CD4-positive, alpha-beta T cell treated with Interleukin-12 subunit alpha and Interleukin-12 subunit beta, for 1 hour (primary cell): ENCODE measurements around the gene FSCN2.

ENCODE experiments used
- DNase-seq: peaks from one replicate; pipeline ENCODE4 v3.0.0-alpha.2; 2020

FSCN2 gene

DNA sequence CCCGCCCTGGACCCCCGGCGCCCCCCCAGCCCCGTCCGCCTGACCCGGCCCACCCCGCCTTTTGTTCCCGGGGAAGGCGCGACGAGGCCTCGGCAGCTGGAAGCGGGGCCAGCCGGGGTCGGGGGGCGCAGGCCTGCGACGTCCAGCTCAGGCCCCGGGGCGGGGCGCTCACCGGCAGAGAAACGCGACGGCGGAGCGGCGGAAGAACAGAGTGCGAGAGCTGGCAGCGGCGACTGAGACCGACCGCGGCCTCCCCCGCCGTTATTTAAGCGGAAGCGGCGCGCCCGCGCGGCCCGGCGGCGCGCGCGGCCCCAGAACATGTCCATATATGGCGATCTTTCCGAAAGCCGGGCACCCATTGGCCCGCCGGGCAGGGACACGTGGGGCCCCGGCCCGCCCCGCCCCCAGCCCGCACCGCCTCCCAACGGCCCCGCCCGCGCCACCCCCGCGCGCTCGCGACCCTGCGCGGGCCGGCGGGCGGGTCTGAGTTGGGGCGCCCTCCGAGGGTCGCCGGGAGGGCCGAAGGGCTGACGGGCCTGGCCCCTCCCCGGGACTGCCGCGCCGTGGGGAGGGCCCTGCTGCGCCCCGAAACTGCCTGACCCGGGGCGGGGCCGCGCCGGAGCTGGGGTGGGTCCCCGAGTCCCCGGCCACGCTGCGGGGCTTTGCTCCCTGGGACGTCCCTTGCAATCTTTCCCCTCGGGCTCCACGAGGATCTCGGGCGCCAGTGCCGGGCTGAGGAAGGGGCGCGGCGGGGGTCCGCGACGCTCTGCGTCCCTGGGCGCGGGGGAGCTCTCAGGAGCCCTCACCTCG, 15.4 kb upstream of the FSCN2 start, which contains the start of gene ACTG1:
Gene ACTG1 (minus strand): TSS at position 238 of the 810 bp plus-strand sequence. CDS start 445 bp downstream, outside the sequence.
- DNase-seq = peak; percentile 95

DNA sequence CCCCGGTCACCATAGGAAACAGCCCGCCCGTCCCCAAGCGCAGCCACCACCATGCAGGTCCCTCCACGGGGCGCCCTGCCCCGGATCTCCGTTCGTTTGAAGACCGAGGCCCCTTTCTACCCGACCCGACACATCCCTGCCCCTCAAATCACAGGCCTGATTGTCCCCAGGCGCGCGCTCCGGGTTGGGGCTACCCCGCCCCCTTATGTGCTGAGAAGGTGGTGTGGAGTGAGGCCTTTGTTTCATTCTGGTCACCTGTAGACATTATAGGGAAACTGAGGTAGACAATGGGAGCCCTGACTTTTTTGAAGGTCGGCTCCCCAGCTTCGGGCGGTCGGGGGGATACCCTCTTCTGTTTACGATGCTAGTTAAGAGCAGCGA, 14.8 kb upstream of the FSCN2 start:
- peak; percentile 62 for DNase-seq

GRCh38 chr17:81513753-81514488, 14.3 kb upstream of the FSCN2 start:
- peak; percentile 31 for DNase-seq

GRCh38 chr17:81514489-81514738, 13.8 kb upstream of the FSCN2 start:
- DNase-seq = no peak

DNA sequence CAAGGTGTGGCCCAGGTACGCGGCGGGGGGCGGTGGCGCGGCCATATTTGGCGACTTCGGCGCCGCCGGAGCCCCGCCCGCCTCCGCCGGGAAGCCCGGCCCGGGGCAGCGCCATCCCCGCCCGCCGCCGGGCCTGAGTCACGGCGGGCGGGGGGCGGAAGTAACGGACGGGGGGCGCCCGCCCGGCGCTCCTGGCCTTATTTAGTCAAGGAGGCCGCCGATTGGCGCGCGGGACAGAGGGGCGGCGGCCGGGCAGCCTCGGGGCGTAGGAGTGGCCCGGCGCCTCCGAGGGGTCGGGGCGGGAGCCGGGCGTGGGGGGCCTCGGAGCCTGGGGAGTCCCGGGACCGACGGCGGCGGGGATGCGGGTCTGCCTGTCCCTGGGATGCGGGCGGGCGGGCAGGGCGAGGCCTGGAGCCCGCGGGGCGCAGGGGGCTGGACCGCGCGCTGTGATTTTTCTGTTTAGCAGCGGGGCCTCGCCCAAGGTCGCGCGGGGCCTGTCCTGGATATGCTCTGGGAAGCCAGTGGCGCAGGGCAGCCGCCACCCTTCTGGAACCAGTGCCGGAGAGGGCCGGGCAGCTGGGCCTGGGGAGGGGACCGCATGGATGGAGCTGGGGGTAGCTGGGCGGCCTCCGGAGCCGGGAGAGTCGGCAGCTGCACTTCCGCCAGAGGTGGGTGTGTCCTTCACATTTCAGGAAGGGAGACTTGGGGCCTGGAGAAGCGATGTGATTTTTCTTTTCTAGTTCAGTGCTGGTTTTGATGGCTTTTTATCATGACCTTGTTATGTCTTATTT, 13.2 kb upstream of the FSCN2 start:
- peak; percentile 79 for DNase-seq

- no peak for DNase-seq
Measured at GRCh38 chr17:81515530-81516041, 12.6 kb upstream of the FSCN2 start.

DNA sequence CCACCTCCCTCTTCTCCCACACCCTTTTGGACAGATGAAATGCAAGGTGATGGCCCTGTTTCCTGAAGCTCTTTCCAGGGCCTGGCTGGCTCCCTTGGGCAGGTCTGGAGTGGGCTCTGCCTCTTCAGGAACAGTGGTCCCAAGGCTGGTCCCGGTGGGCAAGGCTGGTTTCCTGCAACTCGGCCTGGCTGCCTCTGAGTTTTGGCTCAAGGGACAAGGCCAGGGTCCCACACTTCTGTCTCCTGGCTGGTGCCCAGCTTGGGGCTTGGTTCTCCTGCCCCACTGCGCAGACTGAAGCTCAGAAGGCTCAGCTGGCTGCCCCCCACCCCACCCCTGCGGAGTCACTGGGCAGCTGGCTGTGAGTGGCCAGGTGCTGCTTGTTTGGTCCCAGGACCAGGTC, 11.7 kb upstream of the FSCN2 start:
- DNase-seq = no peak

GRCh38 chr17:81517009-81517338, 11.2 kb upstream of the FSCN2 start:
- DNase-seq = no peak

DNA sequence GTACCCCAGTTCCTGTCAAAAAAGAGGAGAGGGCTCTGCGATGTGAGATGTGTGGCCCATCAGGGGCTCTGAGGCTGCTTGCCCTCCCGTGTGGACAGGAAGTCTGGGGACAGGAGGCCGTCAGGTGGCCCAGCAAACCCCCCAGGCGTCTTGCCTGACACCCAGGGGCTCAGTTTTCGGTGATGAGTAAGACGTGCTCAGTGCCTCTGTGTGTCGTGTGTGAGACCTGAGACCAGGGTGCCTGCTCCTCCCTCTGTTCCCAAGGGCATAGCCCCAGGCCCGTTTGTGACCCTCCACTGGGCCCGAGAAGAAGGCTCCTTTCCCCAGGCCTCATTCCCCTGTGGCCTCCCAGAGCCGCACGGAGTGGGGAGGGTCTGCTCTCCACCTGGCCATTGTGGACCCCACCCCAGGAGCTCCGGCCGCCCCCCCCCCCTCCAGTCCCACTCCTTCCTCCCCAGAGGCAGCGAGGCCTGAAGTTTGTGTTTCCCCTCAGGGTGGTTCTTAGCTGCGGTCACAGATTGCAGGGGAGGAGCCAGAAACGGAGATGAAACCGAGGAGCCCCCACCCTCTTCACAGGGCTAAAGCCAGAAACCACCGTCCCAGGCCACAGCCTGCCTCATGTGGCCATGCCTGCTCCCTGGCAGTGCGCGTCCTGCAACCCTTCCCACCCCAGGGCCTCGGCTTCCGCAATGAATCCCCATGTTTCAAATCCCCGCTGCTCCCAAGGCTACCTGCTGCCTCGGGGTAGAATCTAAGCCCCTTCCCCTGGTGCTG, 10.7 kb upstream of the FSCN2 start:
- DNase-seq = no peak

GRCh38 chr17:81518113-81518784, 9.9 kb upstream of the FSCN2 start:
- no peak for DNase-seq

DNA sequence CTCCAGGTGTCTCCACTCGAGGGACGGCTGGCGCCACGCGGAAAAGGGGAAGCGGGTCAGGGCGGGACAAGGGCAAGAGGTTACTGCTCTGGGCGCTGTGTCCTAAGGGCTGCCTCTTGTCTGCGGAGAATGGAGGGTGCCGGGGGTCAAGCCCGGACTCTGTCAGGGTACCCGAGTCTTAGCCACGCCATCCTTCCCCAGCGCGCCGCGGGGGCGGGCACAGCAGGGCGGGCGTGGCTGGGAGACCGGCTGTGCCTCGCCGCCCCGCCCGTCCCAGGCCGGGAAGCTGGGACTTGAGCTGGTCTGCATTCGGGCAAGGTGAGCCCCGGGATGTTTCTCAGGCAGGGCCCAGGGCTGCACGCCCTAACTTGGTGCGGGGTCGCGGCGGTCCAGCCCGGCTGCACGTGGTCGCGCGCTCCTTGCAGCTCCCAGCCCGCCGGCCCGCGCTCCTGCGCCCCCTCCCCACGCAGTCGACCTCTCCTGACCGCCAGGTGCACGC, 9.3 kb upstream of the FSCN2 start:
- DNase-seq = no peak

GRCh38 chr17:81519284-81520020, 8.7 kb upstream of the FSCN2 start:
- peak; percentile 80 for DNase-seq

DNA sequence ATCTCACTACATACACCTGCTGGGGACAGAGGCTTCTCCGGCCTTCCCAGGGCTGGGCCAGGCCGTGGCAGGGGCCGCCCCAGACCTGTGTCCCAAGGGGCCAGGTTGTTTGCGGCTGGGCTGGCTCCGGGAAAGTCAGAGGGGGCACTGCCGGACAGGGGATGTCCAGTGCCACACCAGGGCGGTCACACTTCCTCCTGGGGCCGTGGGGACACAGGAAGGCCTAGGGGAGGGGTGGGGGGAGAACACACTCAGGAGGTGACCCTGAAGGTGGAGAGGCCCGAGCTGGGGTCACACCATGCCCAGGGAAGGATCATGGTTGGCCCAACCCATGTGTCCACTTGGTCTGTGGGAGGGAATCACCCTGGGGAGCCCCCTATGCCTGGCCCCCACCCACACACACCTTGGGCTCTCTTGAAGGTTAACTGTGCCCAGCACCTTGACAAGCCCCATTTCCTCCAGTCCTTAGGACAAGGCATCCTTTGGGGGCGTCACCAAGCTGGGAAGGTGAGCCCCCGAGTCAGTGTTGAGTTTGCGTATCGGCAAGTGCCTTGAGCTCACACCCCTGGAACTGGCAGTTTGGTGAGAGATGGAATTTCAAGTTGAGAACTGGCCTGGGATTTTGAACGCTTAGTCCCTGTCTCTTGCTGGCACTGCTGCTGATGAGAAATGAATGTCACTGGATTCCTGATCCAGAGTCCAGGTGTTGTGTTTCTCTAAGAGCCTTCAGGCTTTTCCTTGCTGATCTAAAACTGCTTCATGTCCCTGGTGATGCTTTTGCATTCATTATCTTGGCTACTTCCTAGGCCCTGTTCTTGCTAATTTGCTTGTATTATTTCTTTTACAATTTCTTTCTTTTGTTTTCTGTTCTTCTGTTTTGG, 7.9 kb upstream of the FSCN2 start:
- DNase-seq = no peak

- DNase-seq = no peak
Measured at GRCh38 chr17:81522491-81523401, 5.4 kb upstream of the FSCN2 start.

- DNase-seq = no peak
Measured at GRCh38 chr17:81523402-81524038, 4.7 kb upstream of the FSCN2 start.

GRCh38 chr17:81524039-81524864, 3.9 kb upstream of the FSCN2 start:
- no peak for DNase-seq

DNA sequence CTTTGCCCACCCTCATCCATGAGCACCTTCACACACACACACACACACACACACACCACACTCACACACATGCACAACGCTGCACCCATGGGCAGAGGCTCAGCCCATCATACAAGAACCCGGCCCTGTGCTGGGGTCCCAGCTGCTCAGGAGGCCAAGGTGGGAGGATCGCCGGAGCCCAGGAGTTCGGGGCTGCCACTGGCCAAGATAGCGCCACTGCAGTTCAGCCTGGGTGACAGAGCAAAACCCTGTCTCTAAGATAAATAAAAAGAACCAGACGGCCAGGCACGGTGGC, 3.4 kb upstream of the FSCN2 start:
- no peak for DNase-seq
